GM18858 (cell line): ENCODE results near the gene PRKCZ.

Source experiments
- ATAC-seq: cut with Tn5 transposase; IDR thresholded peaks from one replicate; pipeline ENCODE4 v1.9.1; 2021; ENCODE audit not compliant: unreplicated experiment

Gene PRKCZ

DNA sequence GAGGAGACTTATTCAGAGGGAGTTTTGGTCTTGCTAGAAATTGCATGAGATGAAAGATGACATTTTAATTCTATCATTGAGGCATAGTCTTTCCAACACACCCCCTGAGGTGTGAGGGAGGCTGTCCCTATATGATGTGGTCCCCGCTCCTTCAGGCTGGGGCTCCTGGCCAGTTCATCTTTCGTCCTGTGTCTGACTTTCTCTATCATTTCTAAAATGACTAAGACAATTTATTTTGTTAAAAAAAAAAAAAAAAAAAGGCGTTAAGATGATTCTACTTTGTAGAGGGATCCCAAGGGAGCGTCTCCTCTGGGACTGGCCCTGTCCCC, 50.5 kb downstream of the PRKCZ start:
- ATAC-seq, result no peak

- ATAC-seq, result no peak
These were observed 51.3 kb downstream of the PRKCZ start for GRCh38 chr1:2101531-2101930.

DNA sequence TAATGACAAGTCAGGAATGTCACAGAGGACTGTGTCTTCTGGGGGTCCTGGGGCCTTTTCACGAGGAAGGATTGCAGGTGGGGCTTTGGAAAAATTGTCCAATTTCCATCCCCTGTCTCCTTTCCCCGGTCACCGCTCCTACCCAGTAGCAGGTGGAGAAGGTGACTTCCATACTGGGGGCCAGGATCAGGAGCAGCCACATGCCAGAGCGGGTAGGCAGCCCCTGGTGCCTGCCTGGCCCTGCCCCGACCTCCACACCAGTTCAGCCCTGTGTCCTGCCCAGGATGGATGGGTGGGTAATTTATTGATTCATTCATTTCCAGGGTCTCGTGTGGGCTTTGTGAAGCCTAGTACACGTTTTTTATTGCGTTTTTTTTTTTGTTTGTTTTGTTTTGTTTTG, 51.7 kb downstream of the PRKCZ start:
- ATAC-seq, result no peak

DNA sequence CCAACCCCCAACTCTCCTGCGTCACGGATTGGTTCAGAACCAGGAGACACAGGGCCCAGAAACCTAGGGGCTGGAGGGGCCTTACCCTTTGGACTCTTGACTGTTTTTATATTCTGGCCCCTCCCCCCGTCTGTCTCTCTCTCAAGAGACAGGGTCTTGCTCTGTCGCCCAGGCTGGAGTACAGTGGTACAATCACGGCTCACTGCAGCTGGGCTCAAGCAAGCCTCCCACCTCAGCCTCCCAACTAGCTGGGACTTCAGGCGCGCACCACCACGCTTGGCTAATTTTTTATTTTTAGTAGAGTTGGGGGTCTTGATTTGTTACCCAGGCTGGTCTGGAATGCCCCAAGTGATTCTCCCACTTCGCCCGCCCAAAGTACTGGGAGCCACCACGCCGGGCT, 52.5 kb downstream of the PRKCZ start:
- no peak for ATAC-seq

DNA sequence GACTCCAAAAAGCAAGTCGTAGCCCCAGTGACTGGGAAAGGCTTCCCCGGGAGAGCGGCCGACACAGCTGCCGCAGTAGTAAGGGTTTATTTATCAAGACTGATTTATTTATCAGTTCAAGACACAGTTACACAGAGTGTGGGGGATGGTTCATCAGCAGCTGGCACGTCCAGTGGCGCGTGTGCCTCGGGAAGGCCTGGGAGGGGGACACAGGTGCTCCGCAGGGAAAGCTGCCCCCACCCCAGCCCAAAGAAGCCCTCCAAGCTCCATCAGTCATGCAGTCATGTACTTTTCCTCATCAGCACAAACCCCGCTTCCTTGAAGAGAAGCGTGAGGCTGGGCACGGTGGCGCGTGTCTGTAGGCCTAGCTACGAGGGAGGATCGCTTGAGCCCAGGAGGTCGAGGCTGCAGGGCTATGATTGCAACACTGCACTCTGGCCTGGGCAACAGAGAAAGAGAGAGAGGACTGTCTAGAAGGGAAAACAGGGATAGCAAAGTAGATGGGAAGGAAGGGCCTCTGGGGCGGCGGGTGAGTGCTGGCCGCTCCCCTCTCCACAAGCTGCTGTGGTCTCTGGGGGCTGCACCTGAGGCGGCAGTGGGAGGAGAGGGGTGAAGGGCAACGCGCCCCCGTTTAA, 53.2 kb downstream of the PRKCZ start:
- ATAC-seq, result no peak

DNA sequence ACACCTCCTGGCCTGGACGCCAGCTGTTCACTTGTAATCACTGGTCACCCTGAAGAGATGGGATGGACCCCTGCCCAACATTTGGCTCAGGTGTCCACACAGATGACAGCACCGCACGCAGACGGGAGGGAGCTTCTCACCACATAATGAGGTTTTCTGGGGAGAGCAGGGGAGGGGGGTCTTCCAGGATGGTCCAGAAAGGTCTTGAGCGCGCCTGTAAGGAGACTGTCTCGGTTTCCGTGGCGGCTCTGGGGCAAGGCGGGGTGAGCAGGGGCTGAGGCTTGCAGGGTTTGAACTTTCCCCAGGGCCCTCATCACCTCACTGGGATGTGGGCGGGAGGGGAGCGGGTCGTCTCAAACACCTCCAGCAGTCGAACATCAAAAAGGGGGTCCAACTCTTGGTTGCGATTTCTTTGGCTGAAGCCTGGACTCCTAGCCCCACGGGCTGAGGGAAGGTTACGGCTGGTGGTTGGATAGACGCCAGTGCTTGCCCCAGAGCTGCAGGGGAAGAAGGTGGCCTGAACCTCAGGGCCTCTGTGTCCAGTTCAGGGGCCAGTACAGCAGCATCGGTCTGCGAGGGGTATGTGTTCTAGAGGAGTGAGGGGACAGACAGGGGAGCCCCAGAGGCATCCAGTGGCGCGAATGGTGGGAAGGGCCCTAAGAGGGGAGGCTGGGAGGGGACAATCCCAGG, 53.8 kb downstream of the PRKCZ start:
- ATAC-seq, result no peak

- no peak for ATAC-seq
These were observed 54.6 kb downstream of the PRKCZ start for GRCh38 chr1:2104621-2105427.

DNA sequence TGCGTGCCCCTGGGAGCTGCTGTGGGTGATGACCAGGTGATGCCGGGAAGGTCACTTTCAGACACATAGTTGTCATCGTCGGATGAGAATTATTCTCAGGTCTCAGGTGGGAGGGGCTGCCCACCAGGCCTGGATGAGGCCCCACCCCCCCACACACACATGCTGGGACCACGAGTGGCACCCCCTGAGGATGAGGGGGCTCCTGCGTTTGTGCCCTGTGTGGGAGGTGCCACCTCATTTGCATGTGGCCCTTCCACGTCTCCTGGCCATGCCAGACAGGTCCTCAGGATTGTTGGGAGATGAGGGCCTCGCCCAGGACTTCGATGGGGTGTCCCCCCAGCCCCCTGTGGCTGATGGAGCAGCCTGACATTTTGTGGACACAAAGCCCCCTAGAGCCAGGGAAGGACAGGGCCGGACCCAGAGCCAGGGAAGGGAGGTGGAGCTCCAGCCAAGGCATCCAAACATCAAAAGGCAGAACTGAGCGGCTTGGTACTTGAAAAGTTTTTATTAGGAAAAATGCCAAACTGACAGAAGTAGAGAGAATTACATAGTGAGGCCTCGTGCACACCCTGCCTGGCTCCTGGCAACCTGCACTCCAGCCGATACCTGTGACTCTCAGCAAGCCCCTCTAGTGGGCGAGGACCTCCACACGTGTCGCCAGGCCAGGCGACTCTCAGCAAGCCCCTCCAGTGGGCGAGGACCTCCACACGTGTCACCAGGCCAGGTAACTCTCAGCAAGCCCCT, 55.7 kb downstream of the PRKCZ start:
- ATAC-seq, result no peak

DNA sequence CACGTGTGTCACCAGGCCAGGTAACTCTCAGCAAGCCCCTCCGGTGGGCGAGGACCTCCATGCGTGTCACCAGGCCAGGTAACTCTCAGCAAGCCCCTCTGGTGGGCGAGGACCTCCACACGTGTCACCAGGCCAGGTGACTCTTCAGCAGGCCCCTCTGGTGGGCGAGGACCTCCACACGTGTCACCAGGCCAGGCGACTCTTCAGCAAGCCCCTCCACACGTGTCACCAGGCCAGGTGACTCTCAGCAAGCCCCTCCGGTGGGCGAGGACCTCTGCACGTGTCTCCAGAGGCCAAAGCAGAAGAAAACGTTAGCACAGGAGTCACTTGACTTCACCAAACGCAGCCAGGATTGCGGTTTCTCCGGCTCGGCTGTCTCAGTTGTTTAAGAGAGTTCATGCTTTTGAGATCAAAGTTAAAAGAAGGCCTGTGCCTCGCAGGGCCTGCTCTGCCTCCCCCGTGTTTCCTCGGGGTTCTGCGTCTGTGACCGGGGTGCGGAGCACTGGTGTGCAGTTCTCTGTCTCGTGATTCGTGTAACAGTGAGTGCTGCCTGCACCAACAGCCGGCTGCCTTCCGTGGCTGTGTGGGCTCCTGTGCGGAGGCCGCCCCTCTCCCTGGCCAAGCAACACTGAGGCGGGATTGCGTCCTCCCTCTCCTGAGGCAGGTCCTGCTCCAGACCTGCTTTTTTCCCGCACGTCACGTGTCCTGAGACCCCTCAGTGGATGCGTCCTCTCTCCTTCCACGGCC, 56.6 kb downstream of the PRKCZ start:
- no peak for ATAC-seq

DNA sequence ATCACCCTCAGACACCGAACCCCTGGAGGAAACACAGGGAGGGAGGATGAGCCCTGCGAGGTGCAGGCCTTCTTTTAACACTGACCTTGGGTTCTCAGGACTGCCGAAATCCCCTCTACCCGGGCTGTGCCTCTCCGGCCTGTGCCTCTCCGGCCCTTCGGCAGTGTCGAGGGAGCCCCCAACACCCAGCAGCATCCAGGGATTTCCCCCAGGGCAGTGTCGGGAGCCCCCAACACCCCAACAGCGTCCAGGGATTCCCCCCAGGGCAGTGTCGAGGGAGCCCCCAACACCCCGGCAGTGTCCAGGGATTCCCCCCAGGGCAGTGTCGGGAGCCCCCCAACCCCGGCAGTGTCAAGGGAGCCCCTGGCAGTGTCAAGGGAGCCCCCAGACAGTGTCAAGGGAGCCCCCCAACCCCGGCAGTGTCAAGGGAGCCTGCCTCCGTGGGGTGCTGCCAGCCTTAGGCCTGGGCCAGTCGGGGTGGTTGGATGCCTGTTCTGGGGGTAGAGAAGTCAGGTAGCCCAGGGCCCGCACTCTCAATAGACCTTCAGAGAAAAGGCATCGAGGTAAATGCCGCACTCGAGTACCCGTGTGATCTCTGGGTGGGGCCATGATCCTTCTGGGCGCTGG, 57.5 kb downstream of the PRKCZ start:
- no peak for ATAC-seq

DNA sequence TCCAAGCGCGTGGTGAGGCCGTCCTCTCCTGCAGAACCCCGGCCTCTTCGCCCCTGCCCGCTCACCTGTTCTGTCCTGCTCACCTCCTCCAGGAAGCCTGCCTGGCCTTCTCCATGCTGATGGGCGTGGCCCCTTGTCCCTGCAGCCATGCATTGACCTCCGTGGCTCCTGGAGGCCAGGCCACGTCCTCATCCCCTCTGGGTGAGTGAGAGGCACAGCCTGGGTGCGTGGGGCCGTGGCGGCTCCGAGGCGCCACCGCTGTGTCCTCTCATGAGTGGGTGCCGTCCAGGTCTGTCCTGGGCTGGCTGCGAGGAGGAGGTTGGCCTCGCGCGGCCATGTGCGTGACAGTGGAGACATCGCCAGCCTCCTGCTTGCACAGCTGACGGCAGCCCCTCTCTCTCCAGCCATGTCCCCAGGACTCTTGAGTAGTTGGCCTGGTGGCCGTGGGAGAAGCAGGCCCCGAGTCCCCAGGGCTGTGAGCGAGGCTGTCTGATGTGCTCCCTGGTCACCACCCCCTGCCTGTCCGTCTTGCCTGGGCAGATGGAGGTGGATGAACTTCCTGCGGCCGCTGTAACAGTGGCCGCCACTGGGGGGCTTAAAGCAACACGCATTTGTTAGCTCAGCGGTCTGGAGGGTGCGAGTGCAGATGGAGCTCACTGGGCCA, 58.1 kb downstream of the PRKCZ start:
- ATAC-seq, result no peak

DNA sequence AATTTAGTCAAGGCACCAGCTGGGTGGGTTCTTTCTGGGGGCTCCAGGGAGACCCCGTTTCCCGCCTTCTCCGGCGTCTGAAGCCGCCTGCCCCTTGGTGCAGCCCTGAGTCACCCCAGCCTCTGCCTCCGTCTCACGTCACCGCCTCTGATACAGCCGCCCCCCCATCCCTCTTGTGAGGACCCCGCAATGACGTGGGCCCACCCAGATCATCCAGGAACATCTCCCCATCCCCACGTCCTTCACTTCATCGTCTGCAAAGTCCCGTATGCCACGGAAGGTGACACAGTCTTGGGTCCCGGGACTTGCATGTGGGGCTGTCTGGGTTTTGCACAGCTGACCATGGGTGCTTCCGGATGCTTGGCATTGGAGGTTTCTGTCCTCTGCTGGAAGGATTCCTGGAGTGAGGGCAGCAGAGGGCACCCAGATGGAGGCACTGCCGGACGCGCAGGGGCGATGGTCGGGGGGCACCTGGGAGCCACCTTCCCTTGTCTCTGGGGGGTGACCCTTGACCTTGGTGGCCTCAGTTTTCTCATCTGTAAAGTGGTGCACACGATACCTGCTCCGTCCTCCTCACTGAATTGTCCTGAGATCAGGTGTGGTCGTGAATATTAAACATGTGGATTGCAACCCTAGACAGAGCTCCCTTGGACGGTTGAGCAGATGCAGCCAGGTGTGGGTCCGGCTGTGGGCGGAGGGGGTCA, 58.8 kb downstream of the PRKCZ start:
- no peak for ATAC-seq

GRCh38 chr1:2109581-2110021, 59.4 kb downstream of the PRKCZ start:
- ATAC-seq, result no peak

DNA sequence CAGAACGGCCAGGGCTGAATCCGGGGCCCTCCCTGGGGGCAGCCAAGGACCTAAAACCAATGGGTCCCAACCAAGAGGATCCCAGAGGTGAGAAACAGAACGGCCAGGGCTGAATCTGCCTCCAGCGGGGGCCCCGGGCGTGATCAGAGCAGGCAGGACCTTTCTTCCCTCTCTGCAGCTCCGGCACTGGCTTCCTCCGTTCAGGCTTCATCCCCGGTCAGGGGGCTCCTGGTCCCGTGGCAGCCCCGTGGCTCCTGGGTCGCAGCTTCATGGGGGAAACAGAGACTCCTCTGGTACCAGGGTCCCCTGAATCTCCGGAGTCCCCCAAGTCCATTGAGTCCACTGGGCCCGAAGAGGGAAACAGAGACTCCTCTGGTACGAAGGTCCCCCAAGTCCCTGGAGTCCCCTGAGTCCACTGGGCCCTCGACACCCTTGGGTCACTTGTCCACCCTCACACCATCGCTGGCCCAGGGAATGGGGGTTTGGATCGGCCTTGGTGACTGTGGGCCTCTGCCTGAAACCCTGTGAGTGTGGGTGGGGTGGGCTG, 60.1 kb downstream of the PRKCZ start:
- ATAC-seq, result no peak

GRCh38 chr1:2110738-2111673, 60.8 kb downstream of the PRKCZ start:
- no peak for ATAC-seq

DNA sequence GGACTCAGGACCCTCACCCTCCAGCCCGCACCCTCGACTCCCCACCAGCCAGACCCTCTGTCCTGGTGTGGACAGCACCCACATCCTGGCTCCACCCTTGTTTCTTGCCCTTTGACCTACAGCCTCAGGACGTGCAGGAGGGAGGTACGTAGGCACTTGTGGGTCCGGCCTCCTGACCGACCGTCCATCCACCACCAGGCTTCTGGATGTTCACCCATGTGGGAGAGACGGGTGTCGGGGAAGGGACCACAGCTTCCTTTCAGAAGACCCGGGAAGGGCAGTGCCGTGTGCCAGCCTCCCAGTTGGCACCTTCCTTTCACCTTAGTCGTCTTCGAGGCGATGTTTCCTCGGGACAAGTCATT, 61.4 kb downstream of the PRKCZ start:
- ATAC-seq, result no peak

DNA sequence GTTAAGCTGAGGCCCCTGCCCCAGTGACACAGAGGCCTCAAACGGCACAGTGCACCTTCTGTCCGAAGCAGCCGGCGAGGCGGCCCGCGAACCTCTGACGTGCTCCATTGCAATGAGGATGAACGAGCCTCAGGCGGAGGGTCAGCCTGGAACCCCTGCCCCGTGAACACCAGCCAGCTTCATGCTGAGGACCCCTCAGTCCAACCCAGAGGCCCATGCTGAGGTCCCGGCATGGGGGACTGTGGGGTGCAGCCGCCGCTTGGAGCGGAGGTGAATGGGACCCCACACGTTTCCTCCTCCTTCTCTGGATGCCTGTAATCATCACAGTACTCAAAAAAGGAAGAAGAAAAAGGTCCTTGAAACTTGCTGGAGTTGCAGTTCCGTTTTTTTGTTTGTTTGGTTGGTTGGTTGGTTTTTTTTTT, 62.1 kb downstream of the PRKCZ start:
- ATAC-seq, result no peak

DNA sequence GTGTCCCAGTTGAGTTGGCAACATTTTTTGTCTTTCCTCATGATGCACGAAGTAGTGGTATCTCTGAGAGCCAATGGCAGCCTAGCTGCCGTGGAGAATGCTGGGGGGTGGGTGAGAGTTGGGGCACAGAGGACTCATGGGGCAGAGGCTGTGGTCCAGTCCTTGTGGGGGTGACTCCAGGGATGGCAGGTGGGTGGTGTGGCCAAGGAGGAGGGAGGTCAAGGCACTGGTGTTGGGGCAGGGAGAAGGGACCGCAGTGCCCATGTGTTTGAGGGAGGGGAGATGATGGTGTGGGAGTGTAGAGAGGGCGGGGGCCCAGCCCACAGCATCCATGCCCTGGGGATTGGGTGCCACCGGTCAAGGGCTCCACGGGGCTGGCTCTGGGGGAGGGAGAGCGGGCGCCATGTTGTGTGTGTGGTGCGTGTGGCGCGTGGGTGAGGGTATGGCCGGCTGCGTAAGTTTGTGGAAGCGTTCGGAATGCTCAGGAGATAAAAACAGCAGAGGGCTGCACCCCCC, 63.5 kb downstream of the PRKCZ start:
- no peak for ATAC-seq
